Small intestine (tissue), 7 donors: ENCODE results near the gene ONECUT2. TPM values are rescaled to one million over a fixed set of nuclear protein-coding genes. Genes with fewer than 3 reads are reported as not detected.

ENCODE experiments used
- DNase-seq, 2 donors: peaks; one replicate each; pipeline versions ENCODE4 v3.0.0 to v3.0.0-alpha.2; 2013
- FAIRE-seq: peaks from 2 replicates; lab custom pipeline; 2012; peaks lifted over from hg19 to GRCh38; lab: Jason Lieb, UNC
- H3K27ac ChIP-seq, 3 donors: one replicate each; pipeline ENCODE4 v1.5.1; 2013; ENCODE audit warnings: low read length in 2 of 3, mild to moderate bottlenecking in 2 of 3, control low read depth in 1 of 3, inconsistent platforms in 1 of 3, low read depth in 1 of 3, moderate library complexity in 1 of 3
- H3K27me3 ChIP-seq, 3 donors: one replicate each; pipeline ENCODE4 v1.6.1; 2013; ENCODE audit warnings: low read length in 3 of 3, inconsistent platforms in 1 of 3; ENCODE audit not compliant: control insufficient read depth in 3 of 3, insufficient read depth in 3 of 3
- H3K36me3 ChIP-seq, 3 donors: one replicate each; pipeline ENCODE4 v1.6.1; 2013; ENCODE audit warnings: low read length in 3 of 3, inconsistent platforms in 1 of 3, low read depth in 1 of 3, mild to moderate bottlenecking in 1 of 3, moderate library complexity in 1 of 3; ENCODE audit not compliant: control insufficient read depth in 3 of 3, insufficient read depth in 2 of 3
- H3K4me1 ChIP-seq, 3 donors: one replicate each; pipeline ENCODE4 v1.6.1; 2013; ENCODE audit warnings: low read length in 2 of 3, inconsistent platforms in 1 of 3, low read depth in 1 of 3, mild to moderate bottlenecking in 1 of 3, moderate library complexity in 1 of 3; ENCODE audit not compliant: control insufficient read depth in 3 of 3, insufficient read depth in 2 of 3
- H3K4me3 ChIP-seq, 3 donors: one replicate each; pipeline ENCODE4 v1.5.1; 2013; ENCODE audit warnings: low read length in 3 of 3, control low read depth in 1 of 3, inconsistent platforms in 1 of 3, low read depth in 1 of 3, mild to moderate bottlenecking in 1 of 3, moderate library complexity in 1 of 3
- H3K9me3 ChIP-seq, 2 donors: one replicate each; pipeline ENCODE4 v1.6.1; 2013; ENCODE audit warnings: low read depth in 1 of 2, low read length in 1 of 2; ENCODE audit not compliant: control insufficient read depth in 2 of 2, insufficient read depth in 1 of 2
- WGBS, 3 donors: extraction: QIAGEN DNeasy Blood & Tissue Kit; methylation state at CpG; one replicate each; pipeline ENCODE4 v1.1.7; 2013; 5-methylcytosine and 5-hydroxymethylcytosine counted together
- polyA plus RNA-seq, 4 donors: library from polyadenylated mRNA; stranded (reverse) in 3 of 4; unstranded in 1 of 4; fragments of 200-250 nt in 3 of 4; fragments of 120-200 nt in 1 of 4; gene quantifications; one replicate each; pipeline versions ENCODE4 v1.2.1 to v1.2.3, GENCODE V29; 2013
- donor health status: healthy with polysubstance abuse.
- donor health status: control.
- donor health status: control.
- donor health status: Bipolar disorder and iron deficiency.
- donor health status: healthy.

ONECUT2 gene
- polyA plus RNA-seq, 4 donors = 0.12 to 9.2 (median 6.7) TPM

- Histone ChIP-seq H3K4me3 (peak overlapping the region in 2 of 3 donors; percentile 86 to 93), H3K4me1 (peaks cover 0 to 18% (median 2%) of the 10 kb centered on the region in 3 donors), H3K9me3 (no peaks in the 10 kb centered on the region), H3K27me3 (peaks cover 0 to 78% (median 62%) of the 10 kb centered on the region in 3 donors), H3K36me3 (peaks cover 0 to 64% (median 3%) of the 10 kb centered on the region in 3 donors), H3K27ac (peak overlapping the region; percentile 55 to 80 (median 69))
- DNase-seq (peak; percentile 72 to 76), FAIRE-seq (no peak)
- WGBS, 3 donors = 0 to 4% (median 2%) methylated on average over 67 to 72 of the region's 72 CpGs
Measured at GRCh38 chr18:57437766-57438671, 2.8 kb downstream of the ONECUT2 start.

DNA sequence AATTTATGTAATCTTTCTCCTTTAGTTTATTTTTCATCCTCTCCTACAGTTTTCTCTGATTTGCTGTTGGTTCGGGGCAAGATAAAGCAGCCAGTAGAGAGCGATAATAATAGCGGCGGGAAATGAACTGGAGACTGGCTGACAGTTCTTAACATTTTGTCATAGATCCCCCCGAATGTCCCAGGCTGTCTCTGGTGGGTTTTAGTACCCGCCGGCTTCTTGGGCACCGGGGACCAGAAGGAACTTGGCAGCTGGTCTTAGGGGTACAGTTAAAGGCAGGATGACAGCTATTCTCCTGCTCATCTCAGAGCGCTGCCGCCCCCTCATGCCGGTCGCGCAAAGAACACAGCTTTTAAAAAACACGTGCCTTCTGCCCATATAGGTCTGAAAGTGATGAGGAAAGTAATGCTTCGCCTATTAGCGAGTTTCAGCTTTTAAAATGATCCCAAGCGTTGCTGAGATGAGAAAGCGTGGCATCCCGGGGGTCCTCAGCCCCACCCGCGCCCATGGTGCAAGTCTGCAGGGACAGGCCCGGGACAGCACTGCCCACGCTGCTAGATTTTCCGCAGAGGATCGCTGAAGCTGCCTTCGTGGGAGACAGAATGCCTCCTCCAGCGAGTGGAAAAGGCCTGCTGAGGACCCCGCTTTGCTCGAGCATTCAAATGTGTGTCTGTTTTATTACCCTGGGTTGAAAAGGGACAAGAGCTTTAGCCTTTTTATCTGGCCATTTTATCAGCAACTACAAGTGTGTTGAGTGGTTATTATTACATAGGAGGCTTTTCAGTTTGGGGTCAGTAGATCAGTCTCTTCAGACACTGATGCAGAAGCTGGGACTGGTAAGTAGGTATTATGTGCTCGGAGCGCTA lies 3.8 kb downstream of the ONECUT2 start:
- H3K9me3 ChIP-seq = no peaks in the 10 kb centered on the region
- peaks cover 0 to 71% (median 3%) of the 10 kb centered on the region in 3 donors for H3K36me3 ChIP-seq
- peak overlapping the region in 2 of 3 donors; percentile 86 to 93 for H3K4me3 ChIP-seq
- H3K4me1 ChIP-seq = peaks cover 0 to 26% (median 4%) of the 10 kb centered on the region in 3 donors
- WGBS, 3 donors = 2 to 5% (median 3%) methylated on average over 31 of the region's 31 CpGs
- no peak for FAIRE-seq
- peak overlapping the region; percentile 65 to 80 (median 69) for H3K27ac ChIP-seq
- H3K27me3 ChIP-seq = peaks cover 0 to 69% (median 57%) of the 10 kb centered on the region in 3 donors
- DNase-seq = peak; percentile 37 to 65

- WGBS, 3 donors = 2 to 6% (median 5%) methylated on average over 26 of the region's 26 CpGs
- peak overlapping the region in 2 of 3 donors; percentile 86 to 93 for H3K4me3 ChIP-seq
- peaks cover 0 to 75% (median 3%) of the 10 kb centered on the region in 3 donors for H3K36me3 ChIP-seq
- peak in 1 of 2 donors; percentile 46 for DNase-seq
- peaks cover 0 to 33% (median 4%) of the 10 kb centered on the region in 3 donors for H3K4me1 ChIP-seq
- FAIRE-seq = no peak
- peaks cover 0 to 67% (median 53%) of the 10 kb centered on the region in 3 donors for H3K27me3 ChIP-seq
- no peaks in the 10 kb centered on the region for H3K9me3 ChIP-seq
- H3K27ac ChIP-seq = peak overlapping the region; percentile 65 to 85 (median 80)
Measured at GRCh38 chr18:57439609-57439968, 4.4 kb downstream of the ONECUT2 start.

GRCh38 chr18:57439985-57440330 lies 4.8 kb downstream of the ONECUT2 start:
- WGBS, 3 donors = 2 to 10% (median 4%) methylated on average over 17 of the region's 17 CpGs
- peak overlapping the region in 2 of 3 donors; percentile 86 to 93 for H3K4me3 ChIP-seq
- peaks cover 0 to 67% (median 53%) of the 10 kb centered on the region in 3 donors for H3K27me3 ChIP-seq
- DNase-seq (peak in 1 of 2 donors; percentile 44), FAIRE-seq (no peak)
- H3K36me3 ChIP-seq = peaks cover 0 to 75% (median 3%) of the 10 kb centered on the region in 3 donors
- H3K4me1 ChIP-seq = peaks cover 0 to 36% (median 4%) of the 10 kb centered on the region in 3 donors
- no peaks in the 10 kb centered on the region for H3K9me3 ChIP-seq
- H3K27ac ChIP-seq = peak overlapping the region; percentile 65 to 85 (median 80)

DNA sequence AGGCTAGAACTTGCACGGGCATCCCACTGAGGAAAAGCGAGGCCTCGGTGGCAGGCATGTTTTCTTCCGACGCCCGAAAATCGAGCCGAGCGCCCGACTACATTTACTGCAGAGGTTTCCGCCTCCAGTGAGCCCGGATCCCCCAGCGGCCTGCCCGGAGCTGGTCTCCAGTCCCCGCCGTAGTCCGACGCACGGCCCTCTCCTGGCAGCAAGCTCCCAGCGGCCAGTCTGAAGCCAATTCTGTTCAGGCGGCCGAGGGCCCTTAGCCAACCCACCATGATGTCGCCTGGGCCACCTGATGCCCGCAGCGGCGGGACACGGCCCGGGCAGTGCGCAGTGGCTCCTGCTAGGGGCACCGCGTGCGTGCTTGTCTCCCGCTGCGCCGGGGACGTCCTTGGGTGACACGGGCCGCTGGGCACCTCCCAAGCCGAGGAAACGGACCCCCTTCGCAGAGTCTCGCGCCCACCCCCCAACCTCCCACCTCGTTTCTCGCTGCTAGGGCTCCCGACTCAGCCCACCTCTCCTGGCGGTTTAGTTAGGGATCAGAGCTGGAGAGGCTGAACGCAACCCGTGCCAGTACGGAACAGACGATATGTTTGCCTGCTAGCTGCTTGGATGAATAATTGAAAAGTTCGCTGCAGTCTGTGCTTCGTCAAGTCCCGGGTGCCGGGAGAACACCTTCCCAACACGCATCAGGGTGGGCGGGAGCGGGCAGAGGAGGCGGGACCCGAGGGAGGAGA lies 5.3 kb downstream of the ONECUT2 start:
- Histone ChIP-seq H3K27ac (peak overlapping the region; percentile 77 to 85 (median 80)), H3K4me1 (peaks cover 0 to 42% (median 4%) of the 10 kb centered on the region in 3 donors), H3K36me3 (peaks cover 0 to 75% (median 3%) of the 10 kb centered on the region in 3 donors), H3K27me3 (peaks cover 0 to 67% (median 53%) of the 10 kb centered on the region in 3 donors), H3K9me3 (no peaks in the 10 kb centered on the region), H3K4me3 (peak overlapping the region in 2 of 3 donors; percentile 86 to 93)
- 2 to 3% (median 2%) methylated on average over 59 to 60 of the region's 60 CpGs for WGBS, 3 donors
- DNase-seq = peak; percentile 56 to 77
- FAIRE-seq = no peak

DNA sequence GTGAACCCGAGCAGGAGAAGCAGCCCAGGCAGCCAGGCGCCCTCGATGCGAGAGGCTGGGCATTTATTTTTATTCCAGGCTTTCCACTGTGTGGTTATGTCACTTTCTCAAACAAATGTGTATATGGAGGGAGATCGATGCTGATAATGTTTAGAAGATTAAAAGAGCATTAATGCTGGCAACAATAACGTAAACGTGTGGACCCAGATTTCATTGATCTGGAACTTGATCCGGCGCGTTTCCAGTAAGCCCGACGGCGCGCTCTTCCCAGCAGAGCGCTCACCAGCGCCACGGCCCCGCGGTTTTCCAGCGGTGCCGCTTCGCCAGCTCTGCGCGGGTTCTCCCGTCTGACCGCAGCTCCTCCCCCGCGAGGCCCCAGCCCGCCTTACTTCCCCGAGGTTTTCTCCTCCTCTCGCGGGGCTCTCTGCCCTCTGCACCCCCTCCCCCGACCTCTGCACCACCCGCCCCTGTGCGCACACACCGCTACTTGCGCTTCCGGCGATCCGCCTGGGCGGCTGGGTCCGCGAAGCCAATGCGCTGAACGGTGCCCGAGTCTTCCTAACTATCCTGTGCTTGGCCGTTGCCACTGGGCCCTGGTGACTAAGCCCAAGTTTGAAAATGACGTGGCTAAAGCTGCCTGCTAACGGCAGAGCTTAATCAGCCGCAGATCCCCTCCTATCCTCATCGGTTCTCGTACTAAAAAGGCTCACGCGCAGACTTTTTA lies 6.1 kb downstream of the ONECUT2 start:
- peak overlapping the region in 2 of 3 donors; percentile 86 to 93 for H3K4me3 ChIP-seq
- DNase-seq (peak; percentile 58 to 62), FAIRE-seq (no peak)
- H3K27me3 ChIP-seq = peaks cover 0 to 63% (median 52%) of the 10 kb centered on the region in 3 donors
- WGBS, 3 donors = 1 to 3% (median 1%) methylated on average over 53 to 54 of the region's 54 CpGs
- peaks cover 0 to 76% (median 3%) of the 10 kb centered on the region in 3 donors for H3K36me3 ChIP-seq
- peaks cover 5 to 49% (median 8%) of the 10 kb centered on the region in 3 donors for H3K4me1 ChIP-seq
- peak overlapping the region; percentile 77 to 85 (median 80) for H3K27ac ChIP-seq
- no peaks in the 10 kb centered on the region for H3K9me3 ChIP-seq

DNA sequence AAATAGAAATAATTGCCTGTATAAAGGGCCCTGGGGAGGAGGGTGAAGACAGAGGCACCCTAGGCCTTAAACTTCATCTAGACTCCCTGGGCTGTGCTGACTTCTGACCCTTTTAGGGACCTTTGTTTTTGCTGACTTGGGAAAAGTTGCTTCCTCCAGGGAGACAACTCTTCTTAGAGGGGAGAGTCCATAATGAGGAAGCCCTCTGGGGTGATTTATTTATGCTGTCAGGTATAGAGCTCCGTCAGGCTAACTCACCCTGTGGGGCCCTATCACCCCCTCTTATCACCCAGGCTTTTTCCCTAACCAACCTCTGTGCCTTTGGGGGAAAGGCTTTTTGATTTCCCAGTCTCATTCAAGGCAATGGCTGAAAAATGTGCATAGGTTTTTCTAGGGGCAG lies 8.1 kb downstream of the ONECUT2 start:
- peak; percentile 32 to 40 for DNase-seq
- FAIRE-seq = no peak
- H3K27me3 ChIP-seq = peaks cover 0 to 43% (median 38%) of the 10 kb centered on the region in 3 donors
- H3K4me1 ChIP-seq = peaks cover 5 to 61% (median 8%) of the 10 kb centered on the region in 3 donors
- H3K36me3 ChIP-seq = peaks cover 0 to 67% (median 5%) of the 10 kb centered on the region in 3 donors
- WGBS, 3 donors = 0 to 12% (median 0%) methylated on average over 1 of the region's 1 CpG
- H3K9me3 ChIP-seq = no peaks in the 10 kb centered on the region
- H3K27ac ChIP-seq = peak overlapping the region; percentile 68 to 80 (median 76)
- H3K4me3 ChIP-seq = peak overlapping the region in 1 of 3 donors; percentile 6
